Stimulated activated naive CD4-positive, alpha-beta T cell (primary cell): ENCODE measurements around the gene GLIS2.

Source experiments
- DNase-seq, 6 experiments: peaks; one replicate each; lab custom pipeline; 2025; lab: John Stamatoyannopoulos, UW

GLIS2 gene

DNA sequence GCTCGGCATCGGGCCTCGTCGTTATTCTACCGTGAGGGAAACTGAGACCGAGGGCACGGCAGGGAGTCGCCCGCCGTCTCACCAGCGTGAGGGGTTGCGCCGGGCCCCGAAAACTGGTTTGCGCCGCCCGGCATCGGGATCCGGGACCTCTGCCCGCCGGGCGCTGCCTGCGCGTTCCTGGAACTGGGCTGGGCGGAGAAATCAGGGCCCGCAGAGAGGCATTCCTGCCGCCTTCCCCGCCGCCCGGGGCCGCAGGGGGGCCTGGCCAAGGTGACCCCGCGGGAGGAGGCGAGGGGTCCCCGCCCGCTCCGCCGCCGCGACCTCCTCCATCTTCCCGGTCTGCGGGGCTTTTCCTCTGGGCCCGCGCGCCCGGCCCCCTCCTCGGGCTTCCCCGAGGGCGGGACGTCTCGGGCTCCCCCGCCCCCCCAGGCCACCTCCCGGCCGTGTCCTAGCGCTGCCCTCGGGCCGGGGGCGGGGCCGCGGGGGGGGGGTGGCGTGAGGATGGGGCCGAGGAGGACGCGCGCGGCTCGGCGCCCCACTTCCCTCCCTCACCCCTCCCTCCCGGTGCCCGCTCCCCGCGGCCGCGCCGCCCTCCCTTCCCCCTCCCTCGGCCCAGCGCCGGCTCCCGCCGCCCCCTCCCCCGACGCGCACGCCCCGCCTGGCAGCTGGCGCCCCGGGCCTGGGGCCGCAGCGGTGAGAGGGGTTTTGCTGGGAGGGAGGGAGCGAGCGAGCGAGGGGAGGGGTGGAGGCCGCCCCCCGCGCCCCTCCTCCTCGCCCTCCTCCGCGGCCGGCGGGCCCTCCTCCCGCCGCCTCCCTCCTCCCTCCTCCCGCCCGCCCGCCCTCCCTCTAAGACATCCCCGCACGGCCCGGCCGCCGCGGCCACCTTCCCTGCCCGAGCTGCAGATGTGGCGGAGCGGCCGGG lies at the start of gene GLIS2:
Gene GLIS2, plus strand, starts transcription at position 882 of the 922 bp plus-strand sequence. CDS start 16,214 bp downstream, outside the sequence.
- peak in 3 of 6 experiments; percentile 15 to 39 (median 36) for DNase-seq

DNA sequence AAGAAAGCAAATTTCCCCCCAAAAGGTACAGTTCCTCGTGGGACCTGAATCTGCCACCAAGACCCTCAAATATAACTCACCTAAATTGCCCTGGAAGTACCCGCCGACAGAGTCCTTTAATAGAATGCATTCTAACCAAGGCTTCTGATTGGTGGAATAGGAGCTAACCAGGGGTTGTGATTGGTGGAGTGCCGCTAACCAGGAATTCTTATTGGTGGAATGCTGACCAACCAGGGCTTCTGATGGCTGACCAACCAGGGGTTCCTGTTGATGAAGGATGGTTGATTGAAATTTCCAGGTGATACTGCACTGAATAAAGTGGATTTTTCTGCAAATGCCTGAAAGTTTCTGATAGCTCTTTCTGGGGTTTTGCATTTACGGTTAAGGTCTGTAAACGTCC lies 49.5 kb upstream of the GLIS2 start:
- DNase-seq: no peak

DNA sequence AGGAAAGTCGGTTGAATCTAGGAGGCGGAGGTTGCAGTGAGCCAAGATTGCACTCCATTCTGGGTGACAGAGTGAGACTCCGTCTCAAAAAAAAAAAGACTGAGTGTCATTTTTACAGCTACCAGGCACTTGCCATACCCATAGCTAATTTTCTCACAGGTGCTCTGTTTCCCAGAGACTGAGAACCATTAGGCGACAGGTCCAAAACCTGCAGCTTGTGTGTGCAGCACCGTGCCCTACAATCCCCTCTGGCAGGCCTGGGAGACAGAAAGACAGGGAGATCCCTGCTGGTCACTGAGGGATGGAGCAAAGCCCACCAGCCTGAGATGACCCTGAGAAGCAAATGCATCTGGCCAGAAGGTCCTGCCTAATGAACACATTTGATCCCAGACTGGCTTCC lies 45.8 kb upstream of the GLIS2 start:
- DNase-seq: no peak

- DNase-seq: no peak
Measured at GRCh38 chr16:4270595-4270994, 45.3 kb upstream of the GLIS2 start.

- DNase-seq: peak; percentile 71 to 85 (median 83)
Measured at GRCh38 chr16:4271176-4272113, 44.4 kb upstream of the GLIS2 start.

DNA sequence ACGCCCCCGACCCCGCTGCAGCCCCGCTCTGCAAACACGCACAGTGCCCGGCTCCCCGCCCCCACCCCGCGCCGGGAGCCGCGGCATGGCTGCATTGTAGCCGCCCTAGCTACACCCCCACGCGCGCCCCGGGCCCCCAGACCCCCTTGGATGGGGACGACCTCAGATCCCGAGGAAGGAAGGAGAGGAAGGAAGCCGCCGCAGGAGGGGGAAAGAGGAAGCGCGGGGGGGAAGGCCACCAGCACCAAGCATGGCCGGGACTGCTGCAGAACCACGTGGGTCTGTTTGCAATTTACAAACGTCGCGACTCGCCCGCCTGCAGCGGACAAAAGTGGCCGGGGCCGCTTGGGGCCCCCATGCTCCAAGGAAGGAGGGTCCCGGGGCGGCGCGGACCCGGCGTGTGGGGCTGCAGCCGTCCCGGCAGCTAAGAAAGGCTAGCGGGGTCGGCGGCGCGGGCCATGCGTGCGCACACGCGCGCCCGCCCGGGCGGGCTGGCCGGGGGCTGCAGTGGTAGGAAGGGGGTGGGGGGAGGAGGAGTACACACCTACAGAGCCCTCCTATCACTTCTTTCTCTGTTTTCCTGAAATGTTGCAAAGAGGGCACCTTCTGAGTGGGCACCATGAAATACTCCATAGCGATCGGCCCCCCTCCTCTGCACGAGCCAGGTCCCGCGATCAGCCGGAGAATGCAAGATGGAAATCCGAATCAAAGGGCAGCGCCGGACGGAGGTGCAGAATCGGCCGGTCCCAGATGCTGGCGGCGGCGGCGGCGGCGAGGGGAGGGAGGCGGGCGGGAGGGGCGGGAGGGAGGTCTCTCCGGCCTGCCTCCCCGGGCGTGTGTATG lies 43.5 kb upstream of the GLIS2 start:
- DNase-seq: peak; percentile 27 to 70 (median 62)

DNA sequence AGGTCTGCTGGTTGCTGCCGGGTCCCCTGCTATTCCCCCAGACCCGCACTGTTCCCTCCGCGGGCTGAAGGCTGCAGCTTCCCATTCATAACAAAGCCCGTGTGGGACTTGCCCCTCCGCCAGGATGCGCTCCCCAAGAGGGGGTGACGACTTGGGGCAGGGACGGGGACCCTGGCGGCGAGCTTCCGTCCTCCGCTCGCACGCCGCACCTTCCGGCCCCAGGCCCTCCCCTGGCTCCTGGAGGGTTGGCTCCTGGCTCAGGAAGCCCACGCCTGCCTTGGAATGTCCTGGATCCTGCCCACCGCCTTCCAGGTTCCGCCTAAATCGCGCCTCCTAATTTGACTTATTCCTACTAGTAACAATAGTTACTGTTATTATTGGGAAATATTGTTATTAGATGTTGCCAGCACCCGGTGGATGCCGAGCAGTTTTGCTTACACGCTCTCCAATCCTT lies 42.0 kb upstream of the GLIS2 start:
- DNase-seq: peak in 4 of 6 experiments; percentile 32 to 61 (median 46)

DNA sequence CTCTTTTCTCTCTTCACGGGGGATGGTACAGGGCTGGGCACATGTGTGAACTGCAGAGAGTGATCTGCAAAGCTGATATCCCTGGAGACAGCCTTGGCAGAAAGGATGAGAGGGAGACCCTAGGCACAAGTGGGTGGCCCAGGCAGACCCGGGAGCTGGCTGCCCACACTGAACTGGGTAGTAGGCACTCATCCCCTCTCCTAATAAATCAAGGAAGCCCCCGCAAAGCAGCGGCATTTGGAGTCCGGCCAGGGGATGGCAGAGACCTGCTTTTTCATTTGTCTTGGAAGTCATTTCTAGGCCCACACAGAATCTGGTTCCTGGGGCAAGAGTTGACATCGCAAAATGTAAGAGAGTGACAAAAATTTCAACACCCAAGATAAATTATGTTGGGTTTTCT lies 40.0 kb upstream of the GLIS2 start:
- DNase-seq: no peak

GRCh38 chr16:4277987-4278513 lies 37.8 kb upstream of the GLIS2 start:
- DNase-seq: no peak

DNA sequence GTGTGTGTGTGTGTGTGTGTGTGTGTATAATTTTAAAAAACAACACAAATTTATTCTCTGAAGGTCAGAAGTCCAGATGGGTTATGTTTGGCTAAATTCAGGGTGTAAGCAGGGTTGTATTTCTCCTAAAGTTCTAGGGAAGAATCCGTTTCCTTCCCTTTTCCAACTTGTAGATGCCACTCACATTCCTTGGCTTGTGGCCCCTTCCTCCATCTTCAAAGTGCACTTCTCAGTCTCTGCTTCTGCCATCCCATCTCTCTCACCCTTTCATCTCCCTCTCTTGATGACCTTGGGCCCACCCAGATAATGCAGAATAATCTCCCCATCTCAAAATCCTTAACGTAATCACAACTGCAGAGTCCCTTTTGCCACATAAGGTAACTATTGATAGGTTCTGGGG lies 35.2 kb upstream of the GLIS2 start:
- DNase-seq: no peak

DNA sequence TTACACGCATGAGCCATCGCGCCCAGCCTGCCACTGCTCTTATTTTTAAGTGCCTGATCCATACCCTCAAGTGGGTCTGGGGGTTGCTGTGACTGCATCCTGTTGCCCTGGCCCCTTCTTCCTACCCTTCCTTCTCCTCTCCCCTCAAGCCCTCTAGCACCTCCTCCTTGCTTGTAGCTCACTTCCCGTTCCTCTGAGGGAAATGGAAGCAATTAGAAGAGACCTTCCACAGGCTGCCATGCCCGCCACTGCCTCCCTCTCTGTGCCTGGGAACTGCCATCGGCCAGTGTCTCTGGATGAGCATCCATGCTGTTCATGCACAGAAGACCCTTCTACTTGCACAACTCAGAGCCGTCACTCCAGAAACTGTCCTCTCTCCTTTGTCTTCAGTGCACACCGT lies 32.4 kb upstream of the GLIS2 start:
- no peak for DNase-seq

DNA sequence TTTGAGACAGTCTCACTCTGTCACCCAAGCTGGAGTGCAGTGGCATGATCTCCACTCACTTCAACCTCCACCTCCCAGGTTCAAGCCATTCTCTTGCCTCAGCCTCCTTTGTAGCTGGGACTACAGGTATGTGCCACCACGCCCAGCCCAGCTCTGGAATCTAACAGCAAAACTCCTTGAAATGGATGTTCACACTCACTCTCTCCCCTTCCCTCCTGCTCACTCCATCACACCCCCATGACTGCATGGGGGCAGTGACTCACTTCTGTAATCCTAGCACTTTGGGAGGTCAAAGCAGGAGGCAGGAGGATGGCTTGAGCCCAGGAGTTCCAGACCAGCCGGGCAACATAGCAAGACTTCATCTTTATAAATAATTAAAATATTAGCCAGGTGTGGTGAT lies 31.9 kb upstream of the GLIS2 start:
- no peak for DNase-seq

- DNase-seq: no peak
Measured at GRCh38 chr16:4285167-4285566, 30.7 kb upstream of the GLIS2 start.

GRCh38 chr16:4288148-4288921 lies 27.5 kb upstream of the GLIS2 start:
- peak; percentile 49 to 85 (median 76) for DNase-seq

DNA sequence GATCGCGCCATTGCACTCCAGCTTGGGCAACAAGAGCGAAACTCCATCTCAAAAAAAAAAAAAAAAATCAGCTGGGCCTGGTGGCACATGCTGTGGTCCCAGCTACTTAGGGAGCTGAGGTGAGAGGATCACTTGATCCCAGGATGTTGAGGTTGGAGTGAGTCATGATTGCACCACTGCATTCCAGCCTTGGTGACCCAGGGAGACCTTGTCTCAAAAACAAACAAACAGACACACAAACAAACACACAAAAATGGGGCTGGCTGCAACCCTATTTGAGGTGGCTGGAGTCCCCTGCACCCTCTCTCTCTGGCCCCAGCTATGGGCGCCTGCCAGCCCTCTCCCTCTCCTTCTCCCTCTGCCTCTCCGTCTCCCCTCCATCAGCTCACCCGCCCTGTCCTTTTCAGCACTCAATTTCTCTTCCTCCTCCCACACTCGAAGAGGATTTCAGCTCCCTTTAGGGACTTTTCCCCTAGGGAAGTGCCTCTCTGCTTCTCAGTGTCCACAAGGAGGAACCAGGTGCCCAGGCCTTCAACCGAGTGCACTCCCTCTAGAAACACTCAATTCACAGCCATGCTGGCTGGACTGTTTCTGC lies 25.5 kb upstream of the GLIS2 start:
- DNase-seq: no peak

DNA sequence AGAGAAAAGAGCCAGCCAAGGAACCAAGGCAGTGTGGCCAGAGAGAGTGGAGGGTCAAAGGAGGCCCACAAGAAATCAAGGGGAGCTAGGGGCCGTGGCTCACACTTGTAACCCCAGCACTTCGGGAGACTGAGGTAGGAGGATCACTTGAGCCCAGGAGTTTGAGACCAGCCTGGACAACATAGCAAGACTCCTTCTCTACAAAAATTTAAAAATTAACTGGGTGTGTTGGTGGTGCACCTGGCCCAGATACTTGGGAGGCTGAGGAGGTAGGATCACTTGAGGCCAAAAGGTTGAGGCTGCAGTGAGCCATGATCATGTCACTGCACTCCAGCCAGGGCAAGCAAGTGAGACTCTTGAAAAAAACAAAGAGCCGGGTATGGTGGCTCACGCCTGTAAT lies 24.2 kb upstream of the GLIS2 start:
- DNase-seq: no peak

DNA sequence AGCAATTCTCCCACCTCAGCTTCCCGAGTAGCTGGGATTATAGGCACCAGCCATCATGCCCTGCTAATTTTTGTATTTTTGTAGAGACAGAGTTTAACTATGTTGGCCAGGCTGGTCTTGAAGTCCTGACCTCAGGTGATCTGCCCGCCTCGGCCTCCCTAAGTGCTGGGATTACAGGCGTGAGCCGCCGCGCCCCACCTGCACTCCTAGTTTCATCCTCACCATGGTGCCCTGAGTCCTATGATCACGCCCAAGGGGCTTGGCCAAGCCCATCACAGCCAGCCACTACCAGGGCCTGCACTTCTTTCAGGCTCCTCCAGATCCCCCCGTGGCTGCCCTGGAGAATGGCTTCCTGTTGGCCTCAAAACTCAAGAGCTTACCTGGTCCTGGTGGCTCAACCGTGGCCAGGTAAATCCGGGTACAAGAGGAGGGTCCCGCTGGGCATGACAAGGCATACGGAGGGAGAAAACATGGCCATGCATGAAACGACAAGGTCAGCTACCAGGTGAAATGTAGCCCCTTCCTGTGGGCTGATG lies 22.6 kb upstream of the GLIS2 start:
- no peak for DNase-seq

- DNase-seq: no peak
Measured at GRCh38 chr16:4293822-4294457, 21.9 kb upstream of the GLIS2 start.

- DNase-seq: no peak
Measured at GRCh38 chr16:4295581-4295980, 20.3 kb upstream of the GLIS2 start.
